ENCODE results near the gene SLFNL1. TPM values are rescaled to one million over a fixed set of nuclear protein-coding genes. Genes with fewer than 3 reads are reported as not detected.

Gene SLFNL1
- total RNA-seq, 1 donor from 2014 or later, result 1.0 TPM

DNA sequence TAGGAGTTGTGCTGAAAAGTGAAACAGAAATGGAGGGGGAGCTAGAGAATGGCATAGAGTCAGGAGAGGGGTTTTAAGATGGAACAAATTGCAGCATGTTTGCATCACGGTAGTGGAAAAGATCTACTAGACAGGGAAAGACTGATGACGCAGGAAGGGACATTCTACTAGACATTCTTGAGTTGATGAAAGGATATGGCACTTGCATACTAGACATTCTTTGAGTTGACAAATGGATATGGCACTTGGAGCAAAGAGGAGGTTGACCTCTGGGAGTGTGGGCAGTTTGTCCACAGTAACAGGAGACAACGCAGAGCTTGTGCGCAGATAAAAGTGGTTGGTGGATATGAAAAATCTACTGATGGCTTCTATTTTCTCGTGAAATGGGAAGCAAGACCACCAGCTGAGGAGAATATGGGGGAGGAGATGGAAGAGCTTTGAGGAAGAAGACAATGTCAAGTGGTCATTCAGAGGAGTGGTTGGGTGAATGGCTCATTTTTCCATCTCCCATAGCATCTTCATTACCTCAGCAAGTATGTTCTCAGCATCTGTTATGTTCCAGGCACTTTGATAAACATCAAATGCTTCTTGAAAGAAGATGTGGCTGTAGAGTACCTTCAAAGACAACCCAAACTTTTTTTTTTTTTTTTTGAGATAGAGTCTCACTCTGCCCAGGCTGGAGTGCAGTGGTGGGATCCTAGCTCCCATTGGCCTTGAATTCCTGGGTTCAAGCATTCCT lies 44.4 kb downstream of the SLFNL1 start:
- no peak overlapping the region for H3K4me3 Mint-ChIP-seq (ENCODE audit: low read depth)
- TF ChIP-seq, protein P1, sequence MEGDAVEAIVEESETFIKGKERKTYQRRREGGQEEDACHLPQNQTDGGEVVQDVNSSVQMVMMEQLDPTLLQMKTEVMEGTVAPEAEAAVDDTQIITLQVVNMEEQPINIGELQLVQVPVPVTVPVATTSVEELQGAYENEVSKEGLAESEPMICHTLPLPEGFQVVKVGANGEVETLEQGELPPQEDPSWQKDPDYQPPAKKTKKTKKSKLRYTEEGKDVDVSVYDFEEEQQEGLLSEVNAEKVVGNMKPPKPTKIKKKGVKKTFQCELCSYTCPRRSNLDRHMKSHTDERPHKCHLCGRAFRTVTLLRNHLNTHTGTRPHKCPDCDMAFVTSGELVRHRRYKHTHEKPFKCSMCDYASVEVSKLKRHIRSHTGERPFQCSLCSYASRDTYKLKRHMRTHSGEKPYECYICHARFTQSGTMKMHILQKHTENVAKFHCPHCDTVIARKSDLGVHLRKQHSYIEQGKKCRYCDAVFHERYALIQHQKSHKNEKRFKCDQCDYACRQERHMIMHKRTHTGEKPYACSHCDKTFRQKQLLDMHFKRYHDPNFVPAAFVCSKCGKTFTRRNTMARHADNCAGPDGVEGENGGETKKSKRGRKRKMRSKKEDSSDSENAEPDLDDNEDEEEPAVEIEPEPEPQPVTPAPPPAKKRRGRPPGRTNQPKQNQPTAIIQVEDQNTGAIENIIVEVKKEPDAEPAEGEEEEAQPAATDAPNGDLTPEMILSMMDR (IDR thresholded peaks at IDR 0.05; ENCODE audit: unreplicated experiment), result no peak
- peaks cover 16% of the 10 kb centered on the region for H3K4me1 Mint-ChIP-seq (ENCODE audit: low read depth)
- no peak overlapping the region for H3K27ac Mint-ChIP-seq
- DNase-seq (ENCODE audit: low spot score, unreplicated experiment), result no peak
- no peaks in the 10 kb centered on the region for H3K9me3 Mint-ChIP-seq (ENCODE audit: low read depth)
- H3K36me3 Mint-ChIP-seq (ENCODE audit: insufficient read depth), result no peaks in the 10 kb centered on the region
- H3K27me3 Mint-ChIP-seq, result peaks cover 11% of the 10 kb centered on the region

DNA sequence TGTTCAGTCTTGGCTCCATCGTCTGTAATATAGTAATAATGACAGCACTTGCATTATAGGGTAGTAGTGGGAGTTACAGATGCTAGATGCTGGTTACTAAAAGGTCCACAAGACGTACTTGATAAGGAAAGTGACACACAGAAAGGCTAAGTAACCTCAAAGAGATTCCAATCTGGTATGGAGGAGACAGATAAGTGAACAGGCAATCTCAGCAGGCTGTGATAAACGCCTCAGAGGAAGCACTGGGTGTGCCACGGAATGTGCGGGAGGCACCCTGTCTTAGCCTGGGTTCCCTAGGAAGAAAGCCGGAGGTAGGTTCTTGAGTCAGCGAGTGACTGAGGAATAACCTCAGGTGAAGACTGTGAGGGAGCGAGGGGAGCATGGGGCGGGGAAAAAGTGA lies 46.6 kb downstream of the SLFNL1 start:
- TF ChIP-seq, protein P1 (IDR thresholded peaks at IDR 0.05; ENCODE audit: unreplicated experiment), result no peak
- no peak overlapping the region for H3K4me3 Mint-ChIP-seq (ENCODE audit: low read depth)
- no peak overlapping the region for H3K27ac Mint-ChIP-seq
- DNase-seq (ENCODE audit: low spot score, unreplicated experiment), result no peak
- H3K27me3 Mint-ChIP-seq, result peaks cover 11% of the 10 kb centered on the region
- no peaks in the 10 kb centered on the region for H3K36me3 Mint-ChIP-seq (ENCODE audit: insufficient read depth)
- H3K9me3 Mint-ChIP-seq (ENCODE audit: low read depth), result no peaks in the 10 kb centered on the region
- H3K4me1 Mint-ChIP-seq (ENCODE audit: low read depth), result no peaks in the 10 kb centered on the region

DNA sequence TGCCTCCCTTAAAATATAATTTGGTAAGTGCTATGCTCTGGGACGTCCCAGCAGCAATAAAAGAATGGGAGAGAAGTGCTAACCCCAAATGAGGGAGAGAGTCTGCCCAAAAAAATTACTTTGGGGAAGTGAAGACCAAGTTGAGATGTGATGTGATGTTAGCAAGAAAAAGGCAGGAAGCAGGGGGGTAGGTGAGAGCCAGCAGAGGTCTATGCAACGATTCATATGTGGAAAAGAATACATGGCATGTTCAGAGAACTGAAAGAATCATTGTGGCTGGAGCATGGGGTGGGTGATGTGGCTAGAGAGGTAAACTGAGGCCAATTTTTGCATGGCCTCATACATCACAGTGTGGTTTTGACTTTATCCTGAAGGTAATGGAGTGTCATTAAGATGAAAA lies 47.6 kb downstream of the SLFNL1 start:
- TF ChIP-seq, protein P1 (IDR thresholded peaks at IDR 0.05; ENCODE audit: unreplicated experiment), result no peak
- Mint-ChIP-seq H3K9me3 (ENCODE audit: low read depth) (no peaks in the 10 kb centered on the region), H3K27ac (no peak overlapping the region), H3K36me3 (ENCODE audit: insufficient read depth) (no peaks in the 10 kb centered on the region), H3K4me3 (ENCODE audit: low read depth) (no peak overlapping the region), H3K4me1 (ENCODE audit: low read depth) (no peaks in the 10 kb centered on the region), H3K27me3 (peaks cover 11% of the 10 kb centered on the region)
- no peak for DNase-seq (ENCODE audit: low spot score, unreplicated experiment)

DNA sequence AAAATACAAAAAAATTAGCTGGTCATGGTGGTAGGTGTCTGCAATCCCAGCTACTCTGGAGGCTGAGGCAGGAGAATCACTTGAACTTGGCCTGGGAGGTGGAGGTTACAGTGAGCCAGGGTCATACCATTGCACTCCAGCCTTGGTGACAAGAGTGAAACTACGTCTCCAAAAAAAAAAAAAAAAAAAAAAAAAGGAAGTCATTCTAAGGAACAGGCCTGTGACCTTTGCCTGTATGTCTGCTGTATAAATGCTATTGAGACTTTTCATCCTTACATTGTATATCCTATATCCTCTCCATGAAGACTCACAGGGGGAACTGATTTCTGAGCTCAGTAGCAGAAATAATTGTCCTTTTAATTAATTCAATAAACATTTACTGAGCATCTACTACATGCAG lies 49.6 kb downstream of the SLFNL1 start:
- DNase-seq (ENCODE audit: low spot score, unreplicated experiment), result no peak
- no peaks in the 10 kb centered on the region for H3K36me3 Mint-ChIP-seq (ENCODE audit: insufficient read depth)
- H3K27ac Mint-ChIP-seq, result no peak overlapping the region
- no peaks in the 10 kb centered on the region for H3K9me3 Mint-ChIP-seq (ENCODE audit: low read depth)
- H3K27me3 Mint-ChIP-seq, result peaks cover 9% of the 10 kb centered on the region
- H3K4me3 Mint-ChIP-seq (ENCODE audit: low read depth), result no peak overlapping the region
- H3K4me1 Mint-ChIP-seq (ENCODE audit: low read depth), result no peaks in the 10 kb centered on the region
- TF ChIP-seq, protein P1 (IDR thresholded peaks at IDR 0.05; ENCODE audit: unreplicated experiment), result no peak

DNA sequence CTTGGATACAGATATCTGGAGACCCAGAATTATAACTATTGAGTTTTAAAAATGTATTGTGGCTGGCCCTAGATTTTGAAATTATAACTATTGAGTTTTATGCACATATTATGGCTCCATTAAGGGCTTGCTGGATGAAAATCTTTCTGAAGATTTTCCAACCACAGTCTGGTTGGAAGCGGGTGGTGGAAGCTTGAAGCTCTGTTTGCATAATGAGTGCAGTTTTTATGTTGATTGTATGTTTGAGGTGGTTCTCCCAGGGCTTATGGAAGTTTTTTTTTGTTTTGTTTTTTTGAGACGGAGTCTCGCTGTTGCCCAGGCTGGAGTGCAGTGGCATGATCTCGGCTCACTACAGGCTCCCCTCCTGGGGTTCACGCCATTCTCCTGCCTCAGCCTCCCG lies 52.1 kb downstream of the SLFNL1 start:
- H3K27ac Mint-ChIP-seq, result no peak overlapping the region
- peaks cover 12% of the 10 kb centered on the region for H3K27me3 Mint-ChIP-seq
- no peaks in the 10 kb centered on the region for H3K36me3 Mint-ChIP-seq (ENCODE audit: insufficient read depth)
- no peak overlapping the region for H3K4me3 Mint-ChIP-seq (ENCODE audit: low read depth)
- no peaks in the 10 kb centered on the region for H3K4me1 Mint-ChIP-seq (ENCODE audit: low read depth)
- H3K9me3 Mint-ChIP-seq (ENCODE audit: low read depth), result no peaks in the 10 kb centered on the region
- TF ChIP-seq, protein P1 (IDR thresholded peaks at IDR 0.05; ENCODE audit: unreplicated experiment), result no peak
- no peak for DNase-seq (ENCODE audit: low spot score, unreplicated experiment)

Measured in progenitor cell of endocrine pancreas (in vitro differentiated cells).